Endothelial cell of umbilical vein (primary cell): ENCODE results near the gene FRMD4A. TPM values are rescaled to one million over a fixed set of nuclear protein-coding genes. Genes with fewer than 3 reads are reported as not detected.
A peak's percentile ranks its signal among the peaks of the same experiment; 100 is the strongest.

Source experiments
- BruUV-seq: library from RNA; stranded (reverse); fragments of 400-500 nt; replicated peaks from 2 replicates; lab custom pipeline; 2021; lab: Mats Ljungman, UMichigan
- CTCF ChIA-PET: fragments of 300-600, 350-600 bp; sonication (Branson Sonifier 250); formaldehyde crosslinking; loops from one replicate; lab custom pipeline; 2021; ENCODE audit warnings: antibody characterized with exemption, inconsistent platforms; lab: Charles Lee
- POLR2A ChIA-PET: fragments of 300-600, 350-600 bp; sonication (Branson Sonifier 250); formaldehyde crosslinking; loops from one replicate; lab custom pipeline; 2021; ENCODE audit warnings: antibody characterized with exemption, inconsistent platforms; lab: Charles Lee
- DNase-seq: peaks from one replicate; pipeline ENCODE4 v3.0.0-alpha.2; 2011; ENCODE audit warnings: low read depth, low spot score
- FAIRE-seq: peaks from 2 replicates; lab custom pipeline; 2011; peaks lifted over from hg19 to GRCh38; lab: Jason Lieb, UNC
- H2AFZ ChIP-seq: 2 replicates; pipeline ENCODE4 v1.6.0; 2012; ENCODE audit warnings: low read depth, low read length, control low read depth, inconsistent platforms
- H3K27ac ChIP-seq: 2 replicates; pipeline ENCODE4 v1.5.1; 2011; ENCODE audit warnings: low read depth, mild to moderate bottlenecking, control low read depth, low read length, moderate library complexity; ENCODE audit not compliant: insufficient read depth
- H3K27me3 ChIP-seq, 2 experiments: 2 replicates each; pipeline versions ENCODE4 v1.6.0 to v1.6.1; 2011; ENCODE audit warnings: low read length in 2 of 2, mixed read lengths in 1 of 2; ENCODE audit not compliant: control insufficient read depth in 2 of 2, insufficient read depth in 2 of 2
- H3K36me3 ChIP-seq, 2 experiments: 2 replicates in 1 of 2; 3 replicates in 1 of 2; pipeline ENCODE4 v1.5.1; 2011; ENCODE audit warnings: low read length in 2 of 2, mild to moderate bottlenecking in 1 of 2, moderate library complexity in 1 of 2; ENCODE audit not compliant: control insufficient read depth in 2 of 2, insufficient read depth in 2 of 2; ENCODE audit errors: extremely low read depth in 1 of 2
- H3K4me1 ChIP-seq: 3 replicates; pipeline ENCODE4 v1.5.1; 2011; ENCODE audit warnings: mild to moderate bottlenecking, low read length; ENCODE audit not compliant: control insufficient read depth, insufficient read depth; ENCODE audit errors: extremely low read depth
- H3K4me2 ChIP-seq: 2 replicates; pipeline ENCODE4 v1.6.1; 2011; ENCODE audit warnings: low read length, control low read depth, mixed read lengths; ENCODE audit not compliant: insufficient read depth
- H3K4me3 ChIP-seq, 3 experiments: fragments of 200-600 bp in 1 of 3; sonication (generic), shearing (Covaris generic) in 1 of 3; replicated peaks in 1 of 3; 2 replicates each; pipeline ENCODE4 v1.5.1; 2011 to 2016; ENCODE audit warnings: control low read depth in 3 of 3, low read length in 3 of 3, mild to moderate bottlenecking in 2 of 3, inconsistent platforms in 1 of 3, low read depth in 1 of 3, moderate library complexity in 1 of 3; ENCODE audit not compliant: insufficient read depth in 1 of 3
- H3K79me2 ChIP-seq: 2 replicates; pipeline ENCODE4 v1.6.0; 2012; ENCODE audit warnings: low read length, inconsistent platforms; ENCODE audit not compliant: control insufficient read depth, insufficient read depth
- H3K9ac ChIP-seq: replicated peaks from 2 replicates; pipeline ENCODE3; 2011; ENCODE audit warnings: low read length, control low read depth; ENCODE audit not compliant: insufficient read depth; ENCODE audit errors: extremely low read depth
- H3K9me1 ChIP-seq: replicated peaks from 3 replicates; pipeline ENCODE4 v1.6.0; 2011; ENCODE audit warnings: mild to moderate bottlenecking, low read length; ENCODE audit not compliant: control insufficient read depth, insufficient read depth; ENCODE audit errors: extremely low read depth
- H3K9me3 ChIP-seq: replicated peaks from 2 replicates; pipeline ENCODE4 v1.5.1; 2012; ENCODE audit warnings: low read length, inconsistent platforms; ENCODE audit not compliant: control insufficient read depth, insufficient read depth
- H4K20me1 ChIP-seq: replicated peaks from 2 replicates; pipeline ENCODE3; 2011; ENCODE audit warnings: mild to moderate bottlenecking, low read length; ENCODE audit not compliant: control insufficient read depth, insufficient read depth; ENCODE audit errors: extremely low read depth
- EZH2 ChIP-seq: IDR thresholded peaks from 2 replicates; pipeline ENCODE4 v1.6.1; 2012; ENCODE audit warnings: borderline replicate concordance, low read depth, mild to moderate bottlenecking, moderate library complexity, low read length, inconsistent platforms; ENCODE audit not compliant: severe bottlenecking
- FOS ChIP-seq: IDR thresholded peaks from 2 replicates; pipeline ENCODE4 v1.6.1; 2011; ENCODE audit warnings: mild to moderate bottlenecking, low read length, moderate library complexity, borderline replicate concordance; ENCODE audit not compliant: insufficient read depth
- GATA2 ChIP-seq: IDR thresholded peaks from 2 replicates; pipeline ENCODE4 v1.7.0; 2011; ENCODE audit warnings: low read depth, mild to moderate bottlenecking, moderate library complexity, mixed read lengths, low read length; ENCODE audit not compliant: insufficient read length, insufficient read depth
- JUN ChIP-seq: IDR thresholded peaks from 2 replicates; pipeline ENCODE4 v1.6.1; 2011; ENCODE audit warnings: borderline replicate concordance, low read depth; ENCODE audit not compliant: insufficient read length, insufficient read depth
- MYC ChIP-seq: IDR thresholded peaks from one replicate; pipeline ENCODE4 v1.6.1; 2011; ENCODE audit warnings: mild to moderate bottlenecking, low read depth, low read length
- POLR2A ChIP-seq: IDR thresholded peaks from 2 replicates; pipeline ENCODE4 v1.6.1; 2012; ENCODE audit warnings: low read depth, mild to moderate bottlenecking, control low read depth, low read length
- POLR2AphosphoS5 ChIP-seq: IDR thresholded peaks from 2 replicates; pipeline ENCODE4 v1.6.1; 2012; ENCODE audit warnings: low read depth, mild to moderate bottlenecking, control low read depth, low read length, moderate library complexity; ENCODE audit not compliant: insufficient read depth
- dilution Hi-C: fragments of 300-500 bp; cut with MboI; formaldehyde crosslinking; loops from one replicate; pipeline ENCODE4 v1.15.0; 2019; ENCODE audit warnings: low sequenced_read_pairs; ENCODE audit not compliant: extremely low pct_ligation_motif_present
- intact Hi-C: fragments of 100-400 bp; cut with micrococcal nuclease; formaldehyde crosslinking; loops from one replicate; pipeline ENCODE4 v1.10.0; 2022
- polyA plus RNA-seq, 4 experiments: library from polyadenylated mRNA; depleted of rRNA in 3 of 4; stranded (reverse) in 3 of 4; unstranded in 1 of 4; fragments of >200 nt; gene quantifications; 2 replicates each; pipeline versions ENCODE4 v1.2.1 to v1.2.3, GENCODE V29; 2011 to 2012; ENCODE audit warnings: missing spikeins in 1 of 4
- total RNA-seq: library from RNA; stranded (reverse); gene quantifications from 2 replicates; pipeline ENCODE4 v1.2.3, GENCODE V29; 2021
- TF ChIP-seq, protein P1 (sequence below): IDR thresholded peaks from 2 replicates; pipeline ENCODE4 v1.6.1; 2011; ENCODE audit not compliant: insufficient read depth, insufficient read length
- TF ChIP-seq, protein P2 (sequence below), 2 donors: IDR thresholded peaks; 1 replicate in 1 of 2; 2 replicates in 1 of 2; pipeline ENCODE4 v1.5.1; 2011; ENCODE audit warnings: low read length in 2 of 2, mild to moderate bottlenecking in 2 of 2, moderate library complexity in 2 of 2, control low read depth in 1 of 2, inconsistent platforms in 1 of 2, low read depth in 1 of 2; ENCODE audit not compliant: insufficient read depth in 1 of 2; ENCODE audit errors: extremely low read depth in 1 of 2

Gene FRMD4A
- total and polyA plus RNA-seq, 2 donors (not counting 3 experiments of a cell fraction or from before 2014, with no cell fraction given): 123 to 148 TPM

DNA sequence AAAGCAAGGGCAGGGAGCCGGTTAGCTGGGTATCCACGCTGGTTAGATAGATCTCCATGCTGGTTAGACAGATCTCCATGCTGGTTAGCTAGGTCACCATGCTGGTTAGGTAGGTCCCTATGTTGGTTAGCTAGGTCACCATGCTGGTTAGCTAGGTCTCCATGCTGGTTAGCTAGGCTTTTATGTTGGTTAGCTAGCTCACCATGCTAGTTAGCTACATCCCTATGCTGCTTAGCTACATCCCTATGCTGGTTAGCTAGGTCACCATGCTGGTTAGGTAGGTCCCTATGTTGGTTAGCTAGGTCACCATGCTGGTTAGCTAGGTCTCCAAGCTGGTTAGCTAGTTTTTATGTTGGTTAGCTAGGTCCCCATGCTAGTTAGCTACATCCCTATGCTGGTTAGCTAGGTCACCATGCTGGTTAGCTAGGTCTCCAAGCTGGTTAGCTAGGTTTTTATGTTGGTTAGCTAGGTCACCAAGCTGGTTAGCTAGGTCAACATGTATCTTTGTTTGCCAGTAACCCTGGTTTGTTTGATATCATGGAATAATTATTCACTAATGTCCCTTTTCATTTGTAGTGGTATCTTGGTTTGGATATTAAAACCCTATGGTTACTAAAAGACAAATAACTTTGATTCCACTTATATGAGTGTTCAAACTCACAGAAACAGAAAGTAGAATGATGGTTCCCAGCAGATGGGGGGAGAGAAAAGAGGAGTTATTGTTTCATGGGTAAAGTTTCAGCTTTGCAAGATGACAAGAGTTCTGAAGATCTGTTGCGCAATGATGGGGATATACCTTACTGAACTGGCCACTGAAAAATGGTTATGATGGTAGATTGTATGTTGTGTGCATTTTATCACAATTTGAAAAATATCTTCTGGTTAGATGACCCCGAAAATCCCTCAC, 607.7 kb downstream of the FRMD4A start:
- H3K27me3 ChIP-seq: no peaks in the 10 kb centered on the region
- BruUV-seq: no TSS peak
- no peaks in the 10 kb centered on the region for H4K20me1 ChIP-seq
- H3K9me1 ChIP-seq: no peaks in the 10 kb centered on the region
- H3K4me3 ChIP-seq: no peak overlapping the region
- H3K4me2 ChIP-seq: no peak overlapping the region
- no peaks in the 10 kb centered on the region for H3K4me1 ChIP-seq
- POLR2A ChIA-PET: interaction anchor here (0.6 kb wide), 1 partner anchor 251 kb away, joined by 5 read pairs; no protein-coding TSS in a partner anchor
- no peak overlapping the region for H3K9ac ChIP-seq
- H3K27ac ChIP-seq: no peak overlapping the region
- FAIRE-seq: no peak
- dilution Hi-C loops: no loop called here
- TF ChIP-seq FOS (no peak), POLR2AphosphoS5 (peak; percentile 21)
- intact Hi-C loops: no loop called here
- DNase-seq: no peak
- no peak overlapping the region for H2AFZ ChIP-seq
- H3K79me2 ChIP-seq: no peaks in the 10 kb centered on the region
- peaks cover 8 to 16% of the 10 kb centered on the region in 2 experiments for H3K36me3 ChIP-seq
- CTCF ChIA-PET: interaction anchor here (0.8 to 1.7 kb wide), 4 partner anchors 15 to 64 kb away, joined by 3 to 4 read pairs (median 3); no protein-coding TSS in a partner anchor
- H3K9me3 ChIP-seq: no peaks in the 10 kb centered on the region

DNA sequence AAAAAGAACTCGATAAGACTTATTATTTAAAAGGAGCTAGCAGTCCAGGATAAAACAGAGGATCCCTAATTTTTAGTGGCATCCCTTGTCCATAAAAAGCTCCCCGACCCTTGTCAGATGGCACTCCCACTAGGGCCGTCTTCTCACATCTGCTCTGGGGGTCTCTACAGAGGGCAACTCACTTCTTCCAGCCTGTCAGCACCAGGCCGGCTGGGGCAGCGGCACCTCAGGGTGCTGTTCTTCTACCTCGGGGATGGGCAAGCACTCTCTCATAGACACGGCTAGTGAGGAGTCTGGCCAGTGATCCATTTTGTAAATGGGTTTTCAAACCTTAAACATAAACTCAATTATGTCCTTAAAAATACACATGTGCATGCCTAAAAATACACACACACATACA, 609.2 kb downstream of the FRMD4A start:
- ChIA-PET POLR2A (no interaction called here), CTCF (interaction anchor here (0.6 to 1.2 kb wide), 2 partner anchors 8 to 35 kb away, joined by 3 read pairs; no protein-coding TSS in a partner anchor)
- Histone ChIP-seq H2AFZ (no peak overlapping the region), H3K4me2 (no peak overlapping the region), H3K36me3 (peaks cover 8 to 10% of the 10 kb centered on the region in 2 experiments), H3K27me3 (no peaks in the 10 kb centered on the region), H3K9me1 (no peaks in the 10 kb centered on the region), H3K27ac (no peak overlapping the region), H4K20me1 (no peaks in the 10 kb centered on the region), H3K9me3 (no peaks in the 10 kb centered on the region), H3K79me2 (no peaks in the 10 kb centered on the region), H3K4me3 (no peak overlapping the region), H3K4me1 (peaks cover 6% of the 10 kb centered on the region), H3K9ac (no peak overlapping the region)
- no peak for TF ChIP-seq GATA2
- no peak for TF ChIP-seq JUN
- TF ChIP-seq, protein P1, sequence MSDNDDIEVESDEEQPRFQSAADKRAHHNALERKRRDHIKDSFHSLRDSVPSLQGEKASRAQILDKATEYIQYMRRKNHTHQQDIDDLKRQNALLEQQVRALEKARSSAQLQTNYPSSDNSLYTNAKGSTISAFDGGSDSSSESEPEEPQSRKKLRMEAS: no peak
- TF ChIP-seq MYC: no peak
- no peak for TF ChIP-seq POLR2AphosphoS5
- TF ChIP-seq FOS: no peak
- TF ChIP-seq EZH2: no peak
- TF ChIP-seq POLR2A: no peak
- TF ChIP-seq, protein P2, sequence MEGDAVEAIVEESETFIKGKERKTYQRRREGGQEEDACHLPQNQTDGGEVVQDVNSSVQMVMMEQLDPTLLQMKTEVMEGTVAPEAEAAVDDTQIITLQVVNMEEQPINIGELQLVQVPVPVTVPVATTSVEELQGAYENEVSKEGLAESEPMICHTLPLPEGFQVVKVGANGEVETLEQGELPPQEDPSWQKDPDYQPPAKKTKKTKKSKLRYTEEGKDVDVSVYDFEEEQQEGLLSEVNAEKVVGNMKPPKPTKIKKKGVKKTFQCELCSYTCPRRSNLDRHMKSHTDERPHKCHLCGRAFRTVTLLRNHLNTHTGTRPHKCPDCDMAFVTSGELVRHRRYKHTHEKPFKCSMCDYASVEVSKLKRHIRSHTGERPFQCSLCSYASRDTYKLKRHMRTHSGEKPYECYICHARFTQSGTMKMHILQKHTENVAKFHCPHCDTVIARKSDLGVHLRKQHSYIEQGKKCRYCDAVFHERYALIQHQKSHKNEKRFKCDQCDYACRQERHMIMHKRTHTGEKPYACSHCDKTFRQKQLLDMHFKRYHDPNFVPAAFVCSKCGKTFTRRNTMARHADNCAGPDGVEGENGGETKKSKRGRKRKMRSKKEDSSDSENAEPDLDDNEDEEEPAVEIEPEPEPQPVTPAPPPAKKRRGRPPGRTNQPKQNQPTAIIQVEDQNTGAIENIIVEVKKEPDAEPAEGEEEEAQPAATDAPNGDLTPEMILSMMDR (IDR thresholded peaks at IDR 0.05; ENCODE audit: extremely low read depth in 1 of 2, insufficient read depth in 1 of 2, low read depth in 1 of 2, low read length in 2 of 2): no peak
- dilution Hi-C loops (no loop called here), intact Hi-C loops (no loop called here)
- BruUV-seq: no TSS peak
- DNase-seq (no peak), FAIRE-seq (no peak)
